Activated naive CD4-positive, alpha-beta T cell (primary cell): ENCODE data around the gene GAS7.

Experiments
- DNase-seq, 4 experiments: peaks; one replicate each; lab custom pipeline; 2025; lab: John Stamatoyannopoulos, UW

GAS7 gene

GRCh38 chr17:9912121-9913099 lies 286.0 kb downstream of the GAS7 start:
- DNase-seq: no peak

GRCh38 chr17:9911089-9911488 lies 287.3 kb downstream of the GAS7 start:
- no peak for DNase-seq

- no peak for DNase-seq
Measured at GRCh38 chr17:9908649-9909042, 289.8 kb downstream of the GAS7 start.

- DNase-seq: no peak
Measured at GRCh38 chr17:9907883-9908648, 290.3 kb downstream of the GAS7 start.

GRCh38 chr17:9907131-9907530 lies 291.3 kb downstream of the GAS7 start:
- no peak for DNase-seq

- no peak for DNase-seq
Measured at GRCh38 chr17:9906616-9907015, 291.8 kb downstream of the GAS7 start.

- DNase-seq: no peak
Measured at GRCh38 chr17:9905902-9906301, 292.5 kb downstream of the GAS7 start.

- DNase-seq: no peak
Measured at GRCh38 chr17:9905078-9905415, 293.4 kb downstream of the GAS7 start, which contains the start of gene RCVRN. Gene RCVRN (minus strand): TSS chr17:9905271. CDS start chr17:9905180, 91 bp downstream.

GRCh38 chr17:9904277-9905077 lies 293.9 kb downstream of the GAS7 start:
- no peak for DNase-seq

- DNase-seq: no peak
Measured at GRCh38 chr17:9902120-9902519, 296.3 kb downstream of the GAS7 start.

- DNase-seq: no peak
Measured at GRCh38 chr17:9900784-9901183, 297.6 kb downstream of the GAS7 start.

GRCh38 chr17:9900044-9900594 lies 298.3 kb downstream of the GAS7 start:
- no peak for DNase-seq

GRCh38 chr17:9899280-9900043 lies 298.9 kb downstream of the GAS7 start:
- no peak for DNase-seq

GRCh38 chr17:9898812-9899211 lies 299.6 kb downstream of the GAS7 start:
- DNase-seq: no peak

- DNase-seq: no peak
Measured at GRCh38 chr17:9897372-9897968, 300.9 kb downstream of the GAS7 start.

- DNase-seq: no peak
Measured at GRCh38 chr17:9895923-9896322, 302.5 kb downstream of the GAS7 start.

GRCh38 chr17:9894231-9894630 lies 304.2 kb downstream of the GAS7 start:
- DNase-seq: no peak

GRCh38 chr17:9893411-9894012 lies 304.9 kb downstream of the GAS7 start:
- DNase-seq: no peak

GRCh38 chr17:9890124-9890523 lies 308.3 kb downstream of the GAS7 start:
- no peak for DNase-seq

GRCh38 chr17:9887508-9887907 lies 310.9 kb downstream of the GAS7 start:
- no peak for DNase-seq
